Measurements from ENCODE around the gene MPPED2. TPM values are rescaled to one million over a fixed set of nuclear protein-coding genes. Genes with fewer than 3 reads are reported as not detected.

Gene MPPED2
- total RNA-seq, 1 experiment from 2014 or later: 2.4 TPM

- no peaks in the 10 kb centered on the region for H3K4me1 Mint-ChIP-seq
- no peak overlapping the region for H3K4me3 Mint-ChIP-seq
- DNase-seq (ENCODE audit: low spot score) (no peak), ATAC-seq (no peak)
- ChIA-PET POLR2A (no interaction called here), CTCF (no interaction called here)
- TF ChIP-seq ATF2 (CRISPR knock-in tag; IDR thresholded peaks at IDR 0.05; ENCODE audit: borderline replicate concordance, low read depth): no peak
- peaks cover 6% of the 10 kb centered on the region; the same call in 1 of the 2 replicates for H3K9me3 Mint-ChIP-seq
- no peaks in the 10 kb centered on the region for H3K27me3 Mint-ChIP-seq (ENCODE audit: low read depth)
- no peak overlapping the region for H3K27ac Mint-ChIP-seq
- no peaks in the 10 kb centered on the region for H3K36me3 Mint-ChIP-seq
These were observed 83.0 kb downstream of the MPPED2 start for GRCh38 chr11:30503156-30503555.

- DNase-seq (ENCODE audit: low spot score): no peak
- ChIA-PET CTCF (no interaction called here), POLR2A (no interaction called here)
- Mint-ChIP-seq H3K27me3 (ENCODE audit: low read depth) (no peaks in the 10 kb centered on the region), H3K27ac (no peak overlapping the region), H3K4me3 (no peak overlapping the region), H3K4me1 (no peaks in the 10 kb centered on the region), H3K9me3 (peaks cover 6% of the 10 kb centered on the region; the same call in 1 of the 2 replicates), H3K36me3 (no peaks in the 10 kb centered on the region)
- ATAC-seq: no peak
- TF ChIP-seq CDX4 (CRISPR knock-in tag; IDR thresholded peaks at IDR 0.05; ENCODE audit: borderline replicate concordance) (no peak), ZBTB21 (CRISPR knock-in tag; IDR thresholded peaks at IDR 0.05; ENCODE audit: borderline replicate concordance) (no peak), NFE2L1 (CRISPR knock-in tag; IDR thresholded peaks at IDR 0.05) (no peak), ZNF281 (CRISPR knock-in tag; IDR thresholded peaks at IDR 0.05) (no peak), CREB1 (CRISPR knock-in tag; IDR thresholded peaks at IDR 0.05) (no peak), ELF4 (CRISPR knock-in tag; IDR thresholded peaks at IDR 0.05; ENCODE audit: low read depth) (no peak), PREB (CRISPR knock-in tag; IDR thresholded peaks at IDR 0.05; ENCODE audit: borderline replicate concordance) (no peak), ZSCAN18 (CRISPR knock-in tag; IDR thresholded peaks at IDR 0.05) (no peak), TEAD1 (CRISPR knock-in tag; IDR thresholded peaks at IDR 0.05) (no peak)
These were observed 83.8 kb downstream of the MPPED2 start for GRCh38 chr11:30502305-30502704.

GRCh38 chr11:30501744-30502143 is 84.4 kb downstream of the MPPED2 start:
- H3K36me3 Mint-ChIP-seq: no peaks in the 10 kb centered on the region
- TF ChIP-seq ZMAT4 (CRISPR knock-in tag; IDR thresholded peaks at IDR 0.05) (no peak), E2F5 (CRISPR knock-in tag; IDR thresholded peaks at IDR 0.05) (no peak), CDX4 (CRISPR knock-in tag; IDR thresholded peaks at IDR 0.05; ENCODE audit: borderline replicate concordance) (no peak), NFE2L1 (CRISPR knock-in tag; IDR thresholded peaks at IDR 0.05) (no peak), STAT6 (CRISPR knock-in tag; conservative IDR thresholded peaks at IDR 0.05; ENCODE audit: low read depth) (no peak), ZNF281 (CRISPR knock-in tag; IDR thresholded peaks at IDR 0.05) (no peak), ZNF671 (CRISPR knock-in tag; IDR thresholded peaks at IDR 0.05) (no peak)

More at GRCh38 chr11:30501744-30502143, 84.4 kb downstream of the MPPED2 start:
- Mint-ChIP-seq H3K4me3 (no peak overlapping the region), H3K4me1 (no peaks in the 10 kb centered on the region), H3K27me3 (ENCODE audit: low read depth) (no peaks in the 10 kb centered on the region), H3K9me3 (peaks cover 6% of the 10 kb centered on the region; the same call in 1 of the 2 replicates), H3K27ac (no peak overlapping the region)
- no peak for ATAC-seq
- ChIA-PET POLR2A (no interaction called here), CTCF (no interaction called here)
- no peak for DNase-seq (ENCODE audit: low spot score)
